ENCODE data around the gene APBA3.

DNA sequence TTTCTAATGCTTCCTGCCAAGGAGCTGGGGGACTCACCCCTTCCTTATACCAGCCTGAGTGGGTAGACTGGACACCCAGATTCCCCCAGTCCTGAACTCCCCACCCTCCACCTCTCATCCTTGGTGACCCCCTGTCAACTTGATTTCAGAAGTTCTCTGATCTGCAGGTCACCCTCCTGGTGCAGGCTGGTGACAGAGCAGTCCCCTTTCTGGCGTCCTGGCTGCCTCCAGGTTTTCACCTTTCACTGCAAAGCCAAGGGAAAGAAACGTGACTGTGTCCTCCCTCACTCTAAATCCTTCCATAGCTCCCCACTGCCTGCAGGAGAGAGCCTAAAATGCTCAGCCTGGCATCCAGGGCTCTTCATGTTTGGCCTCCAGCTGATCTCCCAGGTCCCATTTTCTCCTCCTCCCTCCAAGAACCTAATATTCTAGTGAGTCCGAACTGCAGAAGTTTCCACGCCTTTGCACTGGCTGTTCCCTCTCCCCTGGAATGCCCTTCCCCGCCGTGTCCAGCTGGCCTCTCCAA, 28.8 kb upstream of the APBA3 start:
- TF ChIP-seq, protein P1, sequence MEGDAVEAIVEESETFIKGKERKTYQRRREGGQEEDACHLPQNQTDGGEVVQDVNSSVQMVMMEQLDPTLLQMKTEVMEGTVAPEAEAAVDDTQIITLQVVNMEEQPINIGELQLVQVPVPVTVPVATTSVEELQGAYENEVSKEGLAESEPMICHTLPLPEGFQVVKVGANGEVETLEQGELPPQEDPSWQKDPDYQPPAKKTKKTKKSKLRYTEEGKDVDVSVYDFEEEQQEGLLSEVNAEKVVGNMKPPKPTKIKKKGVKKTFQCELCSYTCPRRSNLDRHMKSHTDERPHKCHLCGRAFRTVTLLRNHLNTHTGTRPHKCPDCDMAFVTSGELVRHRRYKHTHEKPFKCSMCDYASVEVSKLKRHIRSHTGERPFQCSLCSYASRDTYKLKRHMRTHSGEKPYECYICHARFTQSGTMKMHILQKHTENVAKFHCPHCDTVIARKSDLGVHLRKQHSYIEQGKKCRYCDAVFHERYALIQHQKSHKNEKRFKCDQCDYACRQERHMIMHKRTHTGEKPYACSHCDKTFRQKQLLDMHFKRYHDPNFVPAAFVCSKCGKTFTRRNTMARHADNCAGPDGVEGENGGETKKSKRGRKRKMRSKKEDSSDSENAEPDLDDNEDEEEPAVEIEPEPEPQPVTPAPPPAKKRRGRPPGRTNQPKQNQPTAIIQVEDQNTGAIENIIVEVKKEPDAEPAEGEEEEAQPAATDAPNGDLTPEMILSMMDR (IDR thresholded peaks at IDR 0.05), result no peak
- TF ChIP-seq POLR2AphosphoS5 (IDR thresholded peaks at IDR 0.05; ENCODE audit: low read depth, low read length) (no peak), TCF7L2 (IDR thresholded peaks at IDR 0.05; ENCODE audit: low read depth, low read length) (no peak), SIN3A (IDR thresholded peaks at IDR 0.05; ENCODE audit: borderline replicate concordance, insufficient read depth, low read depth, low read length) (no peak)
- TF ChIP-seq, protein P2, sequence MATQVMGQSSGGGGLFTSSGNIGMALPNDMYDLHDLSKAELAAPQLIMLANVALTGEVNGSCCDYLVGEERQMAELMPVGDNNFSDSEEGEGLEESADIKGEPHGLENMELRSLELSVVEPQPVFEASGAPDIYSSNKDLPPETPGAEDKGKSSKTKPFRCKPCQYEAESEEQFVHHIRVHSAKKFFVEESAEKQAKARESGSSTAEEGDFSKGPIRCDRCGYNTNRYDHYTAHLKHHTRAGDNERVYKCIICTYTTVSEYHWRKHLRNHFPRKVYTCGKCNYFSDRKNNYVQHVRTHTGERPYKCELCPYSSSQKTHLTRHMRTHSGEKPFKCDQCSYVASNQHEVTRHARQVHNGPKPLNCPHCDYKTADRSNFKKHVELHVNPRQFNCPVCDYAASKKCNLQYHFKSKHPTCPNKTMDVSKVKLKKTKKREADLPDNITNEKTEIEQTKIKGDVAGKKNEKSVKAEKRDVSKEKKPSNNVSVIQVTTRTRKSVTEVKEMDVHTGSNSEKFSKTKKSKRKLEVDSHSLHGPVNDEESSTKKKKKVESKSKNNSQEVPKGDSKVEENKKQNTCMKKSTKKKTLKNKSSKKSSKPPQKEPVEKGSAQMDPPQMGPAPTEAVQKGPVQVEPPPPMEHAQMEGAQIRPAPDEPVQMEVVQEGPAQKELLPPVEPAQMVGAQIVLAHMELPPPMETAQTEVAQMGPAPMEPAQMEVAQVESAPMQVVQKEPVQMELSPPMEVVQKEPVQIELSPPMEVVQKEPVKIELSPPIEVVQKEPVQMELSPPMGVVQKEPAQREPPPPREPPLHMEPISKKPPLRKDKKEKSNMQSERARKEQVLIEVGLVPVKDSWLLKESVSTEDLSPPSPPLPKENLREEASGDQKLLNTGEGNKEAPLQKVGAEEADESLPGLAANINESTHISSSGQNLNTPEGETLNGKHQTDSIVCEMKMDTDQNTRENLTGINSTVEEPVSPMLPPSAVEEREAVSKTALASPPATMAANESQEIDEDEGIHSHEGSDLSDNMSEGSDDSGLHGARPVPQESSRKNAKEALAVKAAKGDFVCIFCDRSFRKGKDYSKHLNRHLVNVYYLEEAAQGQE (IDR thresholded peaks at IDR 0.05; ENCODE audit: insufficient read depth in 1 of 2, low read depth in 2 of 2, low read length in 1 of 2), result no peak

Measured in Panc1 (cell line).